Measurements from ENCODE around the gene GID8. TPM values are rescaled to one million over a fixed set of nuclear protein-coding genes. Genes with fewer than 3 reads are reported as not detected.

Gene GID8
- total and polyA plus RNA-seq, 2 of the 4 experiments (the other 2 are of a cell fraction): 21.5 to 33.9 TPM

DNA sequence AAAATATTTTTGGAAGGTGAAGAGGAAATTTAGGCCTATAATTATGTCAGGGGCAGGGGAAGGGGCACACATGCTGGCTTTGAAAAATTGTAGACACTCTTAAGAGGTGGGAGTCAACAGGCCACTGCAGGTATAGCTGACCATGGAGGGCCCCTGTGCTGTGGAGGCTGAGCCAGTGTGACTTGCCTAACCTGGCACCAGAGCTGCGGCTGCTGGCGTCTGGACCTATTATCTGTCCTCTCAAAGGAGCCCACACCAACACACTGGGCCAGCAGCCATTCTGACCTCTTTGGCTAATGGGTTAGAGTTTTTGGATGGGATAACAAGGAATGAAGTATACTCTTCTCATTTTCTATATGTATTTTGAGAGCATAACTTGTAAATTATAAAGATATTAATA, 4.5 kb downstream of the GID8 start:
- no peak overlapping the region for H2AK9ac ChIP-seq (replicated peaks; ENCODE audit: low read depth, low read length, poor library complexity)
- H4K8ac ChIP-seq (ENCODE audit: low read depth in 2 of 2, low read length in 2 of 2): no peak overlapping the region
- no peak overlapping the region for H2BK20ac ChIP-seq (ENCODE audit: low read depth, low read length)
- H4K20me1 ChIP-seq (ENCODE audit: insufficient read depth, low read length): peaks cover 49% of the 10 kb centered on the region
- H3K27me3 ChIP-seq (ENCODE audit: control insufficient read depth, insufficient read depth, low read length): no peaks in the 10 kb centered on the region
- dilution Hi-C loops (cut with HindIII; ENCODE audit: low sequenced_read_pairs, unreplicated experiment): no loop called here
- H3K9me1 ChIP-seq (ENCODE audit: insufficient read depth, low read length): peaks cover 9% of the 10 kb centered on the region; the same call in 1 of the 2 replicates
- no peak overlapping the region for H3K18ac ChIP-seq (ENCODE audit: low read depth, low read length)
- no peak overlapping the region for H2BK5ac ChIP-seq (ENCODE audit: low read depth, low read length, poor library complexity, severe bottlenecking)
- in situ Hi-C loops (cut with MboI; ENCODE audit: low sequenced_read_pairs): no loop called here
- WGBS, 2 experiments (ENCODE audit: extremely low coverage in 2 of 2, insufficient read length in 1 of 2): no CpG with 5 or more reads among the region's 2 CpGs
- no peak overlapping the region for H3K9ac ChIP-seq (ENCODE audit: low read depth, low read length)
- H2BK15ac ChIP-seq (ENCODE audit: low read depth, low read length): no peak overlapping the region
- no peak overlapping the region for H3K23ac ChIP-seq (ENCODE audit: low read depth, low read length)
- CTCF ChIA-PET: no interaction called here
- H3K79me1 ChIP-seq (ENCODE audit: low read depth in 1 of 2, low read length in 2 of 2): peaks cover 20 to 74% of the 10 kb centered on the region in 2 experiments
- BruUV-seq (replicated peaks): no TSS peak
- no peaks in the 10 kb centered on the region for H3K9me3 ChIP-seq (ENCODE audit: control insufficient read depth, insufficient read depth, low read length)
- H3K4me1 ChIP-seq (ENCODE audit: control insufficient read depth, insufficient read depth, low read length): peaks cover 8% of the 10 kb centered on the region
- no peak overlapping the region for H4K5ac ChIP-seq (ENCODE audit: low read depth, low read length)
- H3K56ac ChIP-seq (ENCODE audit: extremely low read depth, insufficient read depth, low read length): no peak overlapping the region
- H4K91ac ChIP-seq (ENCODE audit: insufficient read depth, low read depth, low read length): no peak overlapping the region
- H3K14ac ChIP-seq (replicated peaks; ENCODE audit: low read depth, low read length): no peak overlapping the region
- H3K4ac ChIP-seq (ENCODE audit: low read depth, low read length): no peak overlapping the region
- POLR2A ChIA-PET (ENCODE audit: unreplicated experiment): no interaction called here
- no peak overlapping the region for H2BK120ac ChIP-seq (ENCODE audit: low read depth, low read length)
- no peak overlapping the region for H3K4me3 ChIP-seq (ENCODE audit: insufficient read depth, low read depth, low read length)
- H3K27ac ChIP-seq (ENCODE audit: insufficient read depth, low read length): no peak overlapping the region
- no peak overlapping the region for H3K4me2 ChIP-seq (ENCODE audit: low read depth, low read length)
- no peak overlapping the region for H2AFZ ChIP-seq (replicated peaks; ENCODE audit: low read length, poor library complexity)
- peaks cover 42% of the 10 kb centered on the region for H3K36me3 ChIP-seq (ENCODE audit: control insufficient read depth, insufficient read depth, low read length)
- ATAC-seq (ENCODE audit: low read depth): no peak
- no peak for DNase-seq
- TF ChIP-seq, protein P1, sequence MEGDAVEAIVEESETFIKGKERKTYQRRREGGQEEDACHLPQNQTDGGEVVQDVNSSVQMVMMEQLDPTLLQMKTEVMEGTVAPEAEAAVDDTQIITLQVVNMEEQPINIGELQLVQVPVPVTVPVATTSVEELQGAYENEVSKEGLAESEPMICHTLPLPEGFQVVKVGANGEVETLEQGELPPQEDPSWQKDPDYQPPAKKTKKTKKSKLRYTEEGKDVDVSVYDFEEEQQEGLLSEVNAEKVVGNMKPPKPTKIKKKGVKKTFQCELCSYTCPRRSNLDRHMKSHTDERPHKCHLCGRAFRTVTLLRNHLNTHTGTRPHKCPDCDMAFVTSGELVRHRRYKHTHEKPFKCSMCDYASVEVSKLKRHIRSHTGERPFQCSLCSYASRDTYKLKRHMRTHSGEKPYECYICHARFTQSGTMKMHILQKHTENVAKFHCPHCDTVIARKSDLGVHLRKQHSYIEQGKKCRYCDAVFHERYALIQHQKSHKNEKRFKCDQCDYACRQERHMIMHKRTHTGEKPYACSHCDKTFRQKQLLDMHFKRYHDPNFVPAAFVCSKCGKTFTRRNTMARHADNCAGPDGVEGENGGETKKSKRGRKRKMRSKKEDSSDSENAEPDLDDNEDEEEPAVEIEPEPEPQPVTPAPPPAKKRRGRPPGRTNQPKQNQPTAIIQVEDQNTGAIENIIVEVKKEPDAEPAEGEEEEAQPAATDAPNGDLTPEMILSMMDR (conservative IDR thresholded peaks at IDR 0.05; ENCODE audit: low read depth, low read length): no peak
- TF ChIP-seq FOS (IDR thresholded peaks at IDR 0.05; ENCODE audit: low read depth, low read length) (no peak), POLR2A (IDR thresholded peaks at IDR 0.05; ENCODE audit: low read depth, low read length) (no peak), CHD1 (IDR thresholded peaks at IDR 0.05; ENCODE audit: low read depth, low read length) (no peak), NFE2L2 (IDR thresholded peaks at IDR 0.05; ENCODE audit: low read depth, low read length) (no peak)
- intact Hi-C loops (cut with micrococcal nuclease): no loop called here
- H2AK5ac ChIP-seq (ENCODE audit: low read depth, low read length): no peak overlapping the region

Data from IMR-90 (cell line).